Measurements from ENCODE around the gene PLK3. TPM values are rescaled to one million over a fixed set of nuclear protein-coding genes. Genes with fewer than 3 reads are reported as not detected.

The PLK3 gene
- total and polyA plus RNA-seq, 2 experiments from 2014 or later: 8.7 to 15.1 TPM

- no peak for TF ChIP-seq CTCF (conservative IDR thresholded peaks at IDR 0.05; ENCODE audit: low read depth in 2 of 2)
- TF ChIP-seq JUNB (IDR thresholded peaks at IDR 0.05; ENCODE audit: unreplicated experiment): no peak
Measured at GRCh38 chr1:44783697-44784093, 16.5 kb upstream of the PLK3 start (continued).

- Mint-ChIP-seq H3K36me3 (ENCODE audit: low read depth) (peaks cover 27% of the 10 kb centered on the region), H3K27ac (no peak overlapping the region; the same call in 1 of the 2 replicates), H3K9me3 (no peaks in the 10 kb centered on the region; the same call in 2 of the 3 replicates), H3K27me3 (ENCODE audit: insufficient read depth, low read depth, poor library complexity) (peaks cover 31% of the 10 kb centered on the region), H3K4me3 (peak overlapping the region; percentile 74), H3K4me1 (peaks cover 28% of the 10 kb centered on the region)
- no peaks in the 10 kb centered on the region for H3K79me2 ChIP-seq (replicated peaks; ENCODE audit: insufficient read depth)
- H3K36me3 ChIP-seq (ENCODE audit: insufficient read depth): peaks cover 4% of the 10 kb centered on the region
- DNase-seq (ENCODE audit: low spot score) (peak; percentile 84), ATAC-seq (peak; percentile 44)
- H3K4me3 ChIP-seq: peak overlapping the region; percentile 66
- H3F3A ChIP-seq (replicated peaks; ENCODE audit: low read depth): peaks cover 52% of the 10 kb centered on the region
- H3K27ac ChIP-seq (ENCODE audit: low read depth): no peak overlapping the region
- 0 out of 2 replicates have a peak, but pooled peaks cover 2% of the 10 kb centered on the region for H4K20me1 ChIP-seq (replicated peaks; ENCODE audit: insufficient read depth)
- peak overlapping the region; percentile 89 for H3K4me2 ChIP-seq
- TF ChIP-seq CTCF (conservative IDR thresholded peaks at IDR 0.05; ENCODE audit: low read depth in 2 of 2) (peak; percentile 37 to 44), ETS1 (IDR thresholded peaks at IDR 0.05) (peak; percentile 30; the same call in 1 of the 2 replicates), CREB1 (CRISPR knock-in tag; IDR thresholded peaks at IDR 0.05; ENCODE audit: low read depth) (peak; percentile 35; the same call in 1 of the 2 replicates), REST (IDR thresholded peaks at IDR 0.05; ENCODE audit: unreplicated experiment) (no peak), POLR2AphosphoS5 (IDR thresholded peaks at IDR 0.05; ENCODE audit: low read depth) (peak; percentile 67)
- H2AFZ ChIP-seq: peak overlapping the region; percentile 95
- no peaks in the 10 kb centered on the region for H3K9me2 ChIP-seq (ENCODE audit: insufficient read depth)
- peaks cover 22% of the 10 kb centered on the region for H3K4me1 ChIP-seq (ENCODE audit: insufficient read depth)
- H3K27me3 ChIP-seq (ENCODE audit: insufficient read depth): 0 out of 2 replicates have a peak, but pooled peaks cover 10% of the 10 kb centered on the region
Measured at GRCh38 chr1:44784094-44785028, 15.8 kb upstream of the PLK3 start.

Measured in GM23338 (cell line).